Small intestine (tissue), 7 donors: Measurements from ENCODE around the gene KRT6C. TPM values are rescaled to one million over a fixed set of nuclear protein-coding genes. Genes with fewer than 3 reads are reported as not detected.
"Not testable (repeated sequence)": the region's sequence is repeated elsewhere in the genome, so short reads cannot be mapped to it uniquely, and the experiment has no call there.

Experiments used
- DNase-seq, 2 donors: peaks; one replicate each; pipeline versions ENCODE4 v3.0.0 to v3.0.0-alpha.2; 2013
- FAIRE-seq: peaks from 2 replicates; lab custom pipeline; 2012; peaks lifted over from hg19 to GRCh38; lab: Jason Lieb, UNC
- H3K27ac ChIP-seq, 3 donors: one replicate each; pipeline ENCODE4 v1.5.1; 2013; ENCODE audit warnings: low read length in 2 of 3, mild to moderate bottlenecking in 2 of 3, control low read depth in 1 of 3, inconsistent platforms in 1 of 3, low read depth in 1 of 3, moderate library complexity in 1 of 3
- H3K27me3 ChIP-seq, 3 donors: one replicate each; pipeline ENCODE4 v1.6.1; 2013; ENCODE audit warnings: low read length in 3 of 3, inconsistent platforms in 1 of 3; ENCODE audit not compliant: control insufficient read depth in 3 of 3, insufficient read depth in 3 of 3
- H3K36me3 ChIP-seq, 3 donors: one replicate each; pipeline ENCODE4 v1.6.1; 2013; ENCODE audit warnings: low read length in 3 of 3, inconsistent platforms in 1 of 3, low read depth in 1 of 3, mild to moderate bottlenecking in 1 of 3, moderate library complexity in 1 of 3; ENCODE audit not compliant: control insufficient read depth in 3 of 3, insufficient read depth in 2 of 3
- H3K4me1 ChIP-seq, 3 donors: one replicate each; pipeline ENCODE4 v1.6.1; 2013; ENCODE audit warnings: low read length in 2 of 3, inconsistent platforms in 1 of 3, low read depth in 1 of 3, mild to moderate bottlenecking in 1 of 3, moderate library complexity in 1 of 3; ENCODE audit not compliant: control insufficient read depth in 3 of 3, insufficient read depth in 2 of 3
- H3K4me3 ChIP-seq, 3 donors: one replicate each; pipeline ENCODE4 v1.5.1; 2013; ENCODE audit warnings: low read length in 3 of 3, control low read depth in 1 of 3, inconsistent platforms in 1 of 3, low read depth in 1 of 3, mild to moderate bottlenecking in 1 of 3, moderate library complexity in 1 of 3
- H3K9me3 ChIP-seq, 2 donors: one replicate each; pipeline ENCODE4 v1.6.1; 2013; ENCODE audit warnings: low read depth in 1 of 2, low read length in 1 of 2; ENCODE audit not compliant: control insufficient read depth in 2 of 2, insufficient read depth in 1 of 2
- WGBS, 3 donors: extraction: QIAGEN DNeasy Blood & Tissue Kit; methylation state at CpG; one replicate each; pipeline ENCODE4 v1.1.7; 2013; 5-methylcytosine and 5-hydroxymethylcytosine counted together
- polyA plus RNA-seq, 4 donors: library from polyadenylated mRNA; stranded (reverse) in 3 of 4; unstranded in 1 of 4; fragments of 200-250 nt in 3 of 4; fragments of 120-200 nt in 1 of 4; gene quantifications; one replicate each; pipeline versions ENCODE4 v1.2.1 to v1.2.3, GENCODE V29; 2013
- donor health status: healthy with polysubstance abuse.
- donor health status: control.
- donor health status: control.
- donor health status: Bipolar disorder and iron deficiency.
- donor health status: healthy.

Gene KRT6C
- polyA plus RNA-seq, 4 donors = 0.03 TPM; not detected in 3

DNA sequence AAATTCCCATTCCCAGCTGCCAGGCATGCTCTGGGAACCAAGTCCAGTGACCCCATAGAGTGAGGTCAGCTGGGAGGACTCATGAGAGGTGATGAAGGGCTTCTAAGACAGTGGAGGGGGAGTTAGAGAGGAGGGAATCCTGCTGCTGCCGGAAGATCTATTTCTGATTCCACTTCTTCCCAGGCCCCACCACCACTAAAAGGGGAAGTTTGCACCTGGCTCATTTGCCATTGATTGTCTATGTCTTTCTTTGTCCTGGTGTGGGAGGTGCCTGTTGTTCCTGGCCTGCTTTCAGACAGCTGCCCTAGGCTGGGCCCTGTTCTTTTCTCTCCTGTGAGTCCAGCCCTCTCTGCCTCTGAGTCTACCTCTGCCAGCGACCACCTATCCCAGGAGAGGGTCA, 22.4 kb upstream of the KRT6C start:
- DNase-seq (no peak), FAIRE-seq (no peak)
- Histone ChIP-seq H3K9me3 (no peaks in the 10 kb centered on the region), H3K27ac (no peak overlapping the region), H3K27me3 (peaks cover 0 to 8% (median 4%) of the 10 kb centered on the region in 3 donors), H3K36me3 (no peaks in the 10 kb centered on the region), H3K4me3 (no peak overlapping the region), H3K4me1 (no peaks in the 10 kb centered on the region)
- WGBS, 3 donors = 54 to 72% (median 58%) methylated on average over 2 of the region's 2 CpGs

DNA sequence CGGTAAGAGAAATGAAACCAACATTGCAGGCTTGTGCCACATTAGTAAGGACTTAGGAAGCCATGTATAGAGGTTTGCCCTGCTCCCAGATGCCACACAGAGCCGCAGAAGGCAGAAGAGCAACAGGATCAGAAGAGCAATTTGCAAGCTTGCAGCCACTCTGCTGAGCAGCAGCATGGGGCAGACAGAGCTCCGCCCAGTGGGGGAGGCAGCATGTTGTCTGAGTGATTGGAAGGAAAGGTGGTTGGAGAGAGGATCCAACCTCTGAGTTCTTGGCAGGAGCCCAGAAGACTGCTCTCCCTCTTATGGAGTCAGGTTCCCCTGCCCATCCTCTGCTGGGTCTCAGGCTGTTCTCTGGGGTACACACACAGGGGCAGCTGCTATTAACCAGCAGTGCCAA, 21.8 kb upstream of the KRT6C start:
- FAIRE-seq = no peak
- 32 to 34% (median 34%) methylated on average over 3 of the region's 3 CpGs for WGBS, 3 donors
- Histone ChIP-seq H3K27me3 (peaks cover 0 to 8% (median 4%) of the 10 kb centered on the region in 3 donors), H3K9me3 (no peaks in the 10 kb centered on the region), H3K4me1 (no peaks in the 10 kb centered on the region), H3K36me3 (no peaks in the 10 kb centered on the region), H3K4me3 (no peak overlapping the region), H3K27ac (no peak overlapping the region)
- peak; percentile 6 to 11 for DNase-seq

DNA sequence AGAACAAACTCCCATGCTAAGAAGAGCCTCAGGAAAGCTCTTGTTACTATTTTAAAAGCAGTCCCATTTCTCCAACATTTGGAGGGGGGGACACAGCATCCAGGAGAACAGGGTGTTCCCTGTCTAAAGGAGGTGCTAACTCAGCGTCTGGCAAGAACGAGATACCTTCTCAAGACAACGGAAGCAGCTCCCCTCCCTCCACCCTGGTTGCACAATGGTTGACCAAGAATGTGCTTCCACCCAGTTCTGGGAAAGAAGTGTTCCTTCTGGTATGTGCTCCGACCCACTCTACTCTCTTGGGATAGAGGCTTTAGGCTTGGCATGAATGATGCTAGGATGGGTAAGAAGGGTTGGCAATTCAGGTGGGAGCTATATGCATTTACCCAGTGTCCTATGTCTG, 20.9 kb upstream of the KRT6C start:
- Histone ChIP-seq H3K36me3 (no peaks in the 10 kb centered on the region), H3K27ac (no peak overlapping the region), H3K4me3 (no peak overlapping the region), H3K9me3 (no peaks in the 10 kb centered on the region), H3K27me3 (peaks cover 0 to 8% (median 6%) of the 10 kb centered on the region in 3 donors), H3K4me1 (no peaks in the 10 kb centered on the region)
- FAIRE-seq = no peak
- 54 to 66% (median 60%) methylated on average over 4 of the region's 4 CpGs for WGBS, 3 donors
- no peak for DNase-seq

GRCh38 chr12:52494100-52494499, 20.5 kb upstream of the KRT6C start:
- no peak for FAIRE-seq
- Histone ChIP-seq H3K4me1 (no peaks in the 10 kb centered on the region), H3K27me3 (peaks cover 0 to 8% (median 6%) of the 10 kb centered on the region in 3 donors), H3K27ac (no peak overlapping the region), H3K4me3 (no peak overlapping the region), H3K36me3 (no peaks in the 10 kb centered on the region), H3K9me3 (no peaks in the 10 kb centered on the region)
- WGBS, 3 donors = 71 to 95% (median 82%) methylated on average over 1 of the region's 1 CpG
- no peak for DNase-seq

GRCh38 chr12:52493172-52493571, 19.6 kb upstream of the KRT6C start, which contains the start of gene KRT6A:
Gene KRT6A (minus strand): TSS chr12:52493257. CDS start chr12:52493188, 69 bp downstream.
- H3K9me3 ChIP-seq = no peaks in the 10 kb centered on the region
- peaks cover 0 to 8% (median 6%) of the 10 kb centered on the region in 3 donors for H3K27me3 ChIP-seq
- no peaks in the 10 kb centered on the region for H3K4me1 ChIP-seq
- DNase-seq (no peak), FAIRE-seq (no peak)
- H3K4me3 ChIP-seq = no peak within 1 kb of the TSS
- no peak within 1 kb of the TSS for H3K27ac ChIP-seq
- 74 to 83% (median 83%) methylated on average over 2 of the region's 2 CpGs for WGBS, 3 donors
- H3K36me3 ChIP-seq = no peaks in the 10 kb centered on the region

DNA sequence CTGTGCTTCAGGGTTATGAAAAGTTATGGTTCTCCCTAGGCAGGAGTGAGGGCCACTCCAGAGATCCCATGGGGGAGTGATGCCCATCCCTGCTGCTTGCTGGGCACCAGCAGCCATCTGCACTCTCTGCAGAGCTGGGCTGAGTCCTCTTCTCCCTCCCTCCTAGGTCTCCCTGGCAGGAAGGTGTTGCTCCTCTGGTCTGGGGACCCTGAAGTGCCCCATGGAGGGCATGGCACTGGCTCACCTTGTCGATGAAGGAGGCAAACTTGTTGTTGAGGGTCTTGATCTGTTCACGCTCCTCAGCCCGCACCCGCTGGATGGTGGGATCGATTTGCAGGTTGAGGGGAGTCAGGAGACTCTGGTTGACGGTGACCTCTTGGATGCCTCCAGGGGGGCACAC, 18.8 kb upstream of the KRT6C start:
- DNase-seq, H3K4me3 ChIP-seq, H3K9me3 ChIP-seq, H3K27me3 ChIP-seq, H3K36me3 ChIP-seq, H3K27ac ChIP-seq, H3K4me1 ChIP-seq, FAIRE-seq: not testable (repeated sequence)
- WGBS, 3 donors = 92 to 97% (median 93%) methylated on average over 6 of the region's 6 CpGs

- FAIRE-seq, H3K4me3 ChIP-seq, H3K27ac ChIP-seq, H3K27me3 ChIP-seq, H3K4me1 ChIP-seq, H3K9me3 ChIP-seq, H3K36me3 ChIP-seq, DNase-seq: not testable (repeated sequence)
- WGBS, 3 donors = 78 to 83% (median 80%) methylated on average over 8 of the region's 8 CpGs
Measured at GRCh38 chr12:52491495-52491894, 17.9 kb upstream of the KRT6C start.

GRCh38 chr12:52488736-52489135, 15.1 kb upstream of the KRT6C start:
- H3K27ac ChIP-seq = no peak overlapping the region
- no peaks in the 10 kb centered on the region for H3K36me3 ChIP-seq
- H3K9me3 ChIP-seq = no peaks in the 10 kb centered on the region
- H3K4me3 ChIP-seq = no peak overlapping the region
- H3K4me1 ChIP-seq = no peaks in the 10 kb centered on the region
- DNase-seq = no peak
- FAIRE-seq = no peak
- H3K27me3 ChIP-seq = peaks cover 0 to 9% (median 3%) of the 10 kb centered on the region in 3 donors

GRCh38 chr12:52487744-52488443, 14.3 kb upstream of the KRT6C start:
- H3K4me1 ChIP-seq, H3K9me3 ChIP-seq, FAIRE-seq, DNase-seq, H3K4me3 ChIP-seq, H3K36me3 ChIP-seq, H3K27ac ChIP-seq, H3K27me3 ChIP-seq: not testable (repeated sequence)
- WGBS, 3 donors = 72 to 84% (median 83%) methylated on average over 13 to 15 of the region's 15 CpGs
